ENCODE results near the gene PXDN.

PXDN gene

GRCh38 chr2:1748176-1748740 is 3.9 kb upstream of the PXDN start:
- peaks cover 20% of the 10 kb centered on the region for H3K27me3 ChIP-seq
- no peaks in the 10 kb centered on the region for H3K9me3 ChIP-seq
- no peak for TF ChIP-seq CTCF (IDR thresholded peaks at IDR 0.05; ENCODE audit: low read depth, low read length)
- no peaks in the 10 kb centered on the region for H3K4me1 ChIP-seq
- no peak for DNase-seq
- no peak overlapping the region for H3K4me3 ChIP-seq (ENCODE audit: low read depth, low read length)
- H3K36me3 ChIP-seq = no peaks in the 10 kb centered on the region

GRCh38 chr2:1747065-1747941 is 3.0 kb upstream of the PXDN start:
- peaks cover 27% of the 10 kb centered on the region for H3K27me3 ChIP-seq
- no peak for DNase-seq
- no peaks in the 10 kb centered on the region for H3K36me3 ChIP-seq
- no peak for TF ChIP-seq CTCF (IDR thresholded peaks at IDR 0.05; ENCODE audit: low read depth, low read length)
- H3K4me3 ChIP-seq (ENCODE audit: low read depth, low read length) = no peak overlapping the region
- no peaks in the 10 kb centered on the region for H3K9me3 ChIP-seq
- H3K4me1 ChIP-seq = no peaks in the 10 kb centered on the region

- Histone ChIP-seq H3K9me3 (no peaks in the 10 kb centered on the region), H3K36me3 (no peaks in the 10 kb centered on the region), H3K4me3 (ENCODE audit: low read depth, low read length) (no peak overlapping the region), H3K27me3 (peaks cover 27% of the 10 kb centered on the region), H3K4me1 (no peaks in the 10 kb centered on the region)
- DNase-seq = no peak
- no peak for TF ChIP-seq CTCF (IDR thresholded peaks at IDR 0.05; ENCODE audit: low read depth, low read length)
Measured at GRCh38 chr2:1746174-1747064, 2.1 kb upstream of the PXDN start.

- no peaks in the 10 kb centered on the region for H3K36me3 ChIP-seq
- H3K9me3 ChIP-seq = no peaks in the 10 kb centered on the region
- no peak for TF ChIP-seq CTCF (IDR thresholded peaks at IDR 0.05; ENCODE audit: low read depth, low read length)
- DNase-seq = no peak
- no peak overlapping the region for H3K4me3 ChIP-seq (ENCODE audit: low read depth, low read length)
- no peaks in the 10 kb centered on the region for H3K4me1 ChIP-seq
- H3K27me3 ChIP-seq = peaks cover 27% of the 10 kb centered on the region
Measured at GRCh38 chr2:1745171-1746023, 1.1 kb upstream of the PXDN start.

GRCh38 chr2:1744151-1744445 is 217 bp downstream of the PXDN start:
- Histone ChIP-seq H3K36me3 (no peaks in the 10 kb centered on the region), H3K9me3 (no peaks in the 10 kb centered on the region), H3K4me1 (no peaks in the 10 kb centered on the region), H3K27me3 (peaks cover 27% of the 10 kb centered on the region), H3K4me3 (ENCODE audit: low read depth, low read length) (no peak overlapping the region)
- TF ChIP-seq CTCF (IDR thresholded peaks at IDR 0.05; ENCODE audit: low read depth, low read length) = no peak
- no peak for DNase-seq
